Globus pallidus (tissue), 1 donor: ENCODE data around the gene KCNQ1.

Experiments used
- DNase-seq: peaks from one replicate; pipeline ENCODE4 v3.0.0-alpha.2; 2015; ENCODE audit warnings: low spot score

Gene KCNQ1

GRCh38 chr11:2883979-2884815 lies 439.4 kb downstream of the KCNQ1 start:
- no peak for DNase-seq

- peak; percentile 77 for DNase-seq
These were observed 440.3 kb downstream of the KCNQ1 start for GRCh38 chr11:2885017-2885677.

DNA sequence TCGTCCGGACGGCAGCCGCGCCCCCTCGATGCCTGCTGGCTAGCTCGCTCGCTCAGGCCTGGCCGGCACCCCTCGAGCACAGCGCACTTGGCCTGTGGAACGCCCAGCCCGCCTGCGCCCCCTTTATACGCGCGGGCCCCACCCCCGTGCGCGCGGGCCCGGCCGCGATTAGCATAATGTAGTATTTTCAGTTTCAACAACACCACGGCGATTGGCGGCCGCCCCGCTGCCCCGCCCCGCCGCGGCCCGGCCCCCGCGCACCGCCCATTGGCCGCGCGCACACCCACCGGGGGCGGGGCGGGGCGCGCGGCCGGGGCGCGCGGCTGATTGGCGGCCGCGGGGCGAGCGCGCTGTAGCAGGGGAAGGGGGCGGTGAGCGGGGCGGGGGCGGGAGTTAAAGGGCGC lies 440.9 kb downstream of the KCNQ1 start, which contains the start of gene CDKN1C:
CDKN1C (minus strand) TSS at position 98 of the 404 bp plus-strand sequence. CDS start 319 bp downstream, outside the sequence.
- DNase-seq = peak; percentile 92

- DNase-seq = no peak
These were observed 441.5 kb downstream of the KCNQ1 start for GRCh38 chr11:2886191-2886894.

- DNase-seq = no peak
These were observed 442.1 kb downstream of the KCNQ1 start for GRCh38 chr11:2886936-2887335.

DNA sequence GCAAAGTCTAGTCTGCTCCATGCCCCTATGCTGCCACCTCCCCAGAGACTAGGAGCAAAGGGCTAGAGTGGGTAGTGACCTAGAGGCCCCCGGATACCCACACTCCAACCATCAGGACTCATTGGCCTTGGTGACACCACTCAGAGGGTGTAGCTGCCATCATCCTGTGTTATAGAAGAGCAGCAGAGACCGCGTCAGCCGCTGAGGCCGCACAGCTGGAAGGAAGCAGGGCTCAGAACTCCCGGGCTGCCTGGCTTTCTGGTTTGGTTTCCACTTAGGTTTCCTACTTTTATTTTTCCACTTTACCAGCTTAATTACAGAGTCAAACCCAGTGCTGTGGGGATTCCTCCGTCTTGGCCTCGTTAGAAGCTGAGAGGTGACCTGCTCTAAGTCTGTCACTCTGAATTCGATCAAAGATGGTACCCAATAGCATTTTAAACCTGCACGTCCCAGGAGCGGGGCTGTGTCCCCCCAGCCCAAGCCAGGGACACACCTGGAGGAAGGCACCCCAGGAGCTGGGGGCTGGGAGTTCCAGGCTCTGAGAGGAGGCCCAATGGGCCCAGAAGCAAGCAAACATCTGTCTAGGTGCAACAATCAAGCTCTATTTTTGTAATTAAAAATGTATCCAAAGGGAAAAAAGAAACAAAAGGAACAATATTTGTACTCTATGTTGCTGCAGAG lies 442.8 kb downstream of the KCNQ1 start:
- DNase-seq = no peak

- peak; percentile 80 for DNase-seq
These were observed 443.6 kb downstream of the KCNQ1 start for GRCh38 chr11:2888266-2888968.

DNA sequence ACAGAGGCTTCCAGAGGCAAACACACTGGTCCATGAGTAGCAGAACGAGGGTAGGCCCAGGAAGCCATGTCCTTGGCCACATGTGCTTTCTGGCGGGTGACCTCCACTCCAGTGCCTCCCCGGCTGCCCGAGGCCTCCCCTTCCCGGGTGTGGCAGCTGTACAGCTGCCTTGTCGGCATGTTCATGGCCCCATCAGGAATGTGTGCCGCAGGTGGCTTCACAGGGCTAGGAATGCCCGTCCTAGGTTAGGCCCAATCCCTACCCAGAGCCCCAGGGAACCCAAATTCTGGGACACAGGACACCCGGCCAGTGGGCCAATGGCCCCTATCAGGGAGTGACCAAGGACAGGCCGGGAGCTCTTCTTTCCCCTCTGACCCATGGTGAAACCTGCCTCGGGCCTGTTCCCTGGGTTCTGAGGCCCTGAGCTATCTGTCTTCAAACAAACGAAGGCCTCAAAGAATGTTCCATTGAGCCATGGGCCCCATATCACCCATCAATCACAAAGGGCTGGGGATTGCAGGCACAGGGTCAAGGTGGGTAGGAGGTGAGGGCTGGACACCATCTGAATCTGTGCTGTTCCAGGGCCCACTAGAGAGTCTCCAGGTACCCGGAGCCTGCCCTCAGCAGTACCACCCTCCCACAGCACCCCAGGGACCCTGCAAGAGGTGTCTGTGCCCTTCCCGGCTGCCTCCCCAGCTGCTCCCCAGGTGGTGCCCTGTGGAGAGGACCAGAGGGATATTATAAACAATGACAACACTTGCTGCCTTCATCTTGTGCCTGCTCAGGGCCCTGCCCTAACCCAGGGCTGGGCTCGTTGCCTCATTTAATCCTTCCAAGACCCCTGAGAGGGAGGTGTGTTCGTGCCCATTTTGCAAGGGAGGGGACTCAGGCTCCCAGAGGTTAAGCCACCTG lies 444.8 kb downstream of the KCNQ1 start:
- DNase-seq = no peak

GRCh38 chr11:2890466-2891294 lies 445.9 kb downstream of the KCNQ1 start:
- no peak for DNase-seq

GRCh38 chr11:2891326-2892214 lies 446.8 kb downstream of the KCNQ1 start:
- DNase-seq = no peak

- DNase-seq = no peak
These were observed 447.6 kb downstream of the KCNQ1 start for GRCh38 chr11:2892215-2892966.

- no peak for DNase-seq
These were observed 448.2 kb downstream of the KCNQ1 start for GRCh38 chr11:2892967-2893528.

DNA sequence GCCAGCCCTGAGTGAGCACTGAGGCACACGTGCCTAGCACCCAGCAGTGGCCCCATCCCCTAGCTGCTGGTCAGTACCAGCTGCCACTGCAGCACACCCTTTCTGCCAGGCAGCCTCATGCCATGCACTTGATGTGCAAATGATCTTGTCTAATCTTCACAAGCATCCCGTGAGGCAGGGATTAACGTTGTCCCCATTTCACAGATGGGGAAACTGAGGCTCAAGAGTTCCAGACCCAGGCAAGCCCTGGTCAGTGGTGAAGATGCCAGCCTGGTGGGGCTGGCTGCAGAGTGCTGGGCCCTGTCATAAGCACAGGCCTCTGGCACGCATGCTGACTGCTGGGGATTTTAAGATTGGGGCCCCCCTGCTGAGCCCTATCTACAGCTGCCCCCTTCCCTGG lies 449.1 kb downstream of the KCNQ1 start:
- no peak for DNase-seq

GRCh38 chr11:2896047-2896446 lies 451.2 kb downstream of the KCNQ1 start:
- no peak for DNase-seq

- no peak for DNase-seq
These were observed 452.2 kb downstream of the KCNQ1 start for GRCh38 chr11:2897048-2897447.

DNA sequence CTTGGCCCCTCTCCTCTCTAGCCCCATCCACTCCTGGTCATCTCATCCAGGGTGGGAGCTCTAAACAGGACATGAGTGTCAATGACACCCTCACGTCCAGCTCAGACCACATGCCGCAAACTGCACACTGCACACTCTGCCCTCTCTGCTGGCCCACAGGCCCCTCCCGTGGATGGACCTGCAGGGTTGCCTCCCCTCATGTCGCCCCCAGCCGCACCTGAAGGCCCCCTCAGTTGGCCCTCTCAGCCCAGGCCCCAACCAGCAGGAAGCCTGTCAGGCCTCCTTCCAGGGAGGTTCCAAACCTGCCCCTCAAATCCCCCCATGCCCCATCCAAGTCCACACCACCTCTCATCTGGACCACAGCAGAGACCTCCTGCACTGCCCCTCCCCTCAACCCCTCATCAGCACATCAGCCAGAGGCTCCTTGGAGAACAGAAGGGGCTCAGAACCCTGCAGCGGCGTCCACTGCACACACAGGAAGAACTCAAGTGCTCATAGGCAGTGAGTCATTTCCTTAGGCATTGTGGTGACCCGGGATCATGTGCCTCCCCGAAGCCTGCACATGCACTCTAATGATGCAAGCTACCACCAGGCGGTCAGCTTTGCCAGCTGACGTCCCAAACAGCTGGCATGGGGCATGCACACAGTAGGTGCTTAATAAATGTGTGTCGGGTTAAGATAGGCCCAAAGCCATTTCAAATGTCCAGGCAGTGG lies 453.7 kb downstream of the KCNQ1 start:
- no peak for DNase-seq
